HG03060 (cell line): ENCODE measurements around the gene R3HDM2.
A peak's percentile ranks its signal among the peaks of the same experiment; 100 is the strongest.

Experiments used
- ATAC-seq: cut with Tn5 transposase; IDR thresholded peaks from one replicate; pipeline ENCODE4 v1.9.1; 2021; ENCODE audit warnings: low read depth, moderate number of reproducible peaks; ENCODE audit not compliant: unreplicated experiment

The R3HDM2 gene

GRCh38 chr12:57467212-57467874 is 36.5 kb upstream of the R3HDM2 start:
- ATAC-seq, result no peak

- ATAC-seq, result no peak
These were observed 35.1 kb upstream of the R3HDM2 start for GRCh38 chr12:57465747-57466505.

- ATAC-seq, result no peak
These were observed 34.3 kb upstream of the R3HDM2 start for GRCh38 chr12:57465030-57465746.

- no peak for ATAC-seq
These were observed 33.7 kb upstream of the R3HDM2 start for GRCh38 chr12:57464569-57464968.

GRCh38 chr12:57462912-57463253 is 32.0 kb upstream of the R3HDM2 start:
- no peak for ATAC-seq

- peak; percentile 62 for ATAC-seq
These were observed 31.5 kb upstream of the R3HDM2 start for GRCh38 chr12:57462251-57462911.

- no peak for ATAC-seq
These were observed 31.0 kb upstream of the R3HDM2 start for GRCh38 chr12:57461917-57462250.

- no peak for ATAC-seq
These were observed 30.6 kb upstream of the R3HDM2 start for GRCh38 chr12:57461276-57461916.

GRCh38 chr12:57460841-57461275 is 30.0 kb upstream of the R3HDM2 start:
- no peak for ATAC-seq

GRCh38 chr12:57460468-57460784 is 29.6 kb upstream of the R3HDM2 start:
- ATAC-seq, result no peak

GRCh38 chr12:57459750-57460467 is 29.1 kb upstream of the R3HDM2 start, which contains the start of gene GLI1:
Gene GLI1 (plus strand): TSS chr12:57459785. CDS start chr12:57463692, 3,907 bp downstream.
- ATAC-seq, result no peak

- peak; percentile 38 for ATAC-seq
These were observed 28.4 kb upstream of the R3HDM2 start for GRCh38 chr12:57459055-57459749.

GRCh38 chr12:57458665-57459054 is 27.8 kb upstream of the R3HDM2 start:
- no peak for ATAC-seq

- ATAC-seq, result no peak
These were observed 26.1 kb upstream of the R3HDM2 start for GRCh38 chr12:57456737-57457490.

GRCh38 chr12:57456145-57456700 is 25.4 kb upstream of the R3HDM2 start:
- no peak for ATAC-seq

- no peak for ATAC-seq
These were observed 24.7 kb upstream of the R3HDM2 start for GRCh38 chr12:57455374-57456144.

- ATAC-seq, result no peak
These were observed 23.9 kb upstream of the R3HDM2 start, which contains the start of gene INHBE for GRCh38 chr12:57454566-57455373. Gene INHBE (plus strand): TSS chr12:57455307. CDS start chr12:57455537, 230 bp downstream.
